H1 (cell line): ENCODE data around the gene ITPR1. TPM values are rescaled to one million over a fixed set of nuclear protein-coding genes. Genes with fewer than 3 reads are reported as not detected.

Experiments
- CTCF ChIA-PET: fragments of 300-600 bp; sonication (Branson Sonifier 250); formaldehyde crosslinking; loops from one replicate; lab custom pipeline; 2021; ENCODE audit not compliant: partially characterized antibody; lab: Charles Lee
- POLR2A ChIA-PET: fragments of 300-600 bp; sonication (Branson Sonifier 250); formaldehyde crosslinking; loops from one replicate; lab custom pipeline; 2021; ENCODE audit warnings: inconsistent platforms; ENCODE audit not compliant: partially characterized antibody; lab: Charles Lee
- DNase-seq, 2 experiments: peaks; one replicate each; pipeline versions ENCODE4 v3.0.0 to v3.0.0-alpha.2; 2010 to 2022; ENCODE audit warnings: low spot score in 2 of 2, low read depth in 1 of 2, mixed read lengths in 1 of 2
- FAIRE-seq: peaks from 2 replicates; lab custom pipeline; 2011; peaks lifted over from hg19 to GRCh38; lab: Jason Lieb, UNC
- H2AFZ ChIP-seq: 2 replicates; pipeline ENCODE4 v1.8.1; 2012; ENCODE audit warnings: low read length, inconsistent platforms
- H2AK5ac ChIP-seq: 2 replicates; pipeline ENCODE4 v1.6.1; 2013; ENCODE audit warnings: low read depth, low read length
- H2BK120ac ChIP-seq: replicated peaks from 2 replicates; pipeline ENCODE3; 2013; ENCODE audit warnings: low read depth, low read length, inconsistent platforms
- H2BK12ac ChIP-seq: 2 replicates; pipeline ENCODE4 v1.6.1; 2013; ENCODE audit warnings: low read depth, low read length
- H2BK15ac ChIP-seq: 2 replicates; pipeline ENCODE4 v1.6.1; 2013; ENCODE audit warnings: low read length
- H2BK20ac ChIP-seq: 2 replicates; pipeline ENCODE4 v1.6.1; 2013; ENCODE audit warnings: low read length
- H2BK5ac ChIP-seq: 2 replicates; pipeline ENCODE4 v1.6.1; 2013; ENCODE audit warnings: low read depth, low read length
- H3K14ac ChIP-seq: 2 replicates; pipeline ENCODE4 v1.6.1; 2013; ENCODE audit warnings: inconsistent platforms; ENCODE audit not compliant: insufficient read length
- H3K18ac ChIP-seq: 2 replicates; pipeline ENCODE4 v1.6.1; 2013; ENCODE audit warnings: low read length; ENCODE audit errors: extremely low read depth
- H3K23ac ChIP-seq: 2 replicates; pipeline ENCODE4 v1.6.1; 2013; ENCODE audit warnings: inconsistent platforms; ENCODE audit not compliant: insufficient read length
- H3K23me2 ChIP-seq: 2 replicates; pipeline ENCODE4 v1.6.1; 2013; ENCODE audit warnings: low read depth, low read length
- H3K27ac ChIP-seq: 2 replicates; pipeline ENCODE4 v1.6.1; 2011; ENCODE audit warnings: low read depth, low read length, inconsistent platforms
- H3K27me3 ChIP-seq, 4 experiments: replicated peaks in 1 of 4; 1 replicate in 1 of 4; 2 replicates in 3 of 4; pipeline versions ENCODE4 v1.6.1 to v1.8.1; 2011 to 2013; ENCODE audit warnings: low read length in 3 of 4, mild to moderate bottlenecking in 3 of 4, inconsistent platforms in 2 of 4, mixed read lengths in 2 of 4, moderate library complexity in 1 of 4; ENCODE audit not compliant: control insufficient read depth in 3 of 4, insufficient read depth in 3 of 4; ENCODE audit errors: extremely low read depth in 1 of 4
- H3K36me3 ChIP-seq, 4 experiments: 2 replicates each; pipeline versions ENCODE4 v1.6.1 to v1.8.1; 2011 to 2013; ENCODE audit warnings: mild to moderate bottlenecking in 4 of 4, low read length in 3 of 4, moderate library complexity in 2 of 4, control low read depth in 1 of 4, inconsistent platforms in 1 of 4; ENCODE audit not compliant: insufficient read depth in 4 of 4, control insufficient read depth in 2 of 4
- H3K4ac ChIP-seq: replicated peaks from 2 replicates; pipeline ENCODE3; 2013; ENCODE audit warnings: low read length, low read depth, mixed read lengths, inconsistent platforms; ENCODE audit not compliant: insufficient read length
- H3K4me1 ChIP-seq, 4 experiments: replicated peaks in 1 of 4; 1 replicate in 1 of 4; 2 replicates in 3 of 4; pipeline versions ENCODE4 v1.6.1 to v1.8.1; 2011 to 2013; ENCODE audit warnings: low read length in 3 of 4, inconsistent platforms in 2 of 4, mixed read lengths in 1 of 4; ENCODE audit not compliant: insufficient read depth in 4 of 4, control insufficient read depth in 3 of 4
- H3K4me2 ChIP-seq, 2 experiments: 2 replicates each; pipeline versions ENCODE4 v1.6.1 to v1.8.1; 2011 to 2013; ENCODE audit warnings: low read depth in 2 of 2, low read length in 2 of 2, control low read depth in 1 of 2, inconsistent platforms in 1 of 2, mild to moderate bottlenecking in 1 of 2; ENCODE audit not compliant: insufficient read depth in 1 of 2
- H3K4me3 ChIP-seq, 4 experiments: fragments of 200-600, 300-600 bp in 1 of 4; sonication (generic), shearing (Covaris generic), sonication (Bioruptor Twin) in 1 of 4; 2 replicates each; pipeline versions ENCODE4 v1.5.1 to v1.8.1; 2011 to 2016; ENCODE audit warnings: low read length in 4 of 4, low read depth in 3 of 4, control low read depth in 2 of 4, inconsistent platforms in 2 of 4, mild to moderate bottlenecking in 2 of 4, mixed read lengths in 1 of 4, moderate library complexity in 1 of 4; ENCODE audit not compliant: insufficient read depth in 2 of 4; ENCODE audit errors: extremely low read depth in 1 of 4
- H3K56ac ChIP-seq: replicated peaks from 2 replicates; pipeline ENCODE3; 2013; ENCODE audit warnings: low read depth, mild to moderate bottlenecking, mixed read lengths, low read length, inconsistent platforms; ENCODE audit not compliant: insufficient read length
- H3K79me1 ChIP-seq: 2 replicates; pipeline ENCODE4 v1.6.1; 2013; ENCODE audit warnings: low read depth, low read length, control low read depth
- H3K79me2 ChIP-seq, 2 experiments: 2 replicates each; pipeline versions ENCODE4 v1.6.1 to v1.8.1; 2012 to 2013; ENCODE audit warnings: low read length in 2 of 2, mild to moderate bottlenecking in 2 of 2, inconsistent platforms in 1 of 2; ENCODE audit not compliant: insufficient read depth in 2 of 2, control insufficient read depth in 1 of 2
- H3K9ac ChIP-seq, 4 experiments: replicated peaks in 1 of 4; 1 replicate in 1 of 4; 2 replicates in 3 of 4; pipeline versions ENCODE4 v1.6.1 to v1.8.1; 2011 to 2013; ENCODE audit warnings: low read depth in 3 of 4, low read length in 3 of 4, control low read depth in 2 of 4, mild to moderate bottlenecking in 2 of 4, moderate library complexity in 2 of 4, inconsistent platforms in 1 of 4; ENCODE audit errors: extremely low read depth in 1 of 4
- H3K9me3 ChIP-seq, 2 experiments: 2 replicates each; pipeline versions ENCODE4 v1.6.1 to v1.8.1; 2012 to 2013; ENCODE audit warnings: mild to moderate bottlenecking in 2 of 2, moderate library complexity in 2 of 2, control low read depth in 1 of 2, inconsistent platforms in 1 of 2, low read depth in 1 of 2, low read length in 1 of 2, mixed read lengths in 1 of 2; ENCODE audit not compliant: insufficient read depth in 2 of 2
- H4K20me1 ChIP-seq, 2 experiments: replicated peaks in 1 of 2; 2 replicates each; pipeline versions ENCODE3 to v1.8.1; 2011 to 2013; ENCODE audit warnings: inconsistent platforms in 2 of 2, low read length in 2 of 2, mild to moderate bottlenecking in 1 of 2; ENCODE audit not compliant: insufficient read depth in 2 of 2, control insufficient read depth in 1 of 2
- H4K5ac ChIP-seq: 2 replicates; pipeline ENCODE4 v1.6.1; 2013; ENCODE audit warnings: low read length, low read depth, mixed read lengths, inconsistent platforms; ENCODE audit not compliant: insufficient read length
- H4K8ac ChIP-seq: 2 replicates; pipeline ENCODE4 v1.8.0; 2013; ENCODE audit warnings: mild to moderate bottlenecking, moderate library complexity, low read length, inconsistent platforms; ENCODE audit not compliant: insufficient read depth; ENCODE audit errors: extremely low read depth
- H4K91ac ChIP-seq: replicated peaks from 2 replicates; pipeline ENCODE3; 2013; ENCODE audit warnings: low read length, mixed read lengths, inconsistent platforms; ENCODE audit not compliant: insufficient read length
- BACH1 ChIP-seq: IDR thresholded peaks from 2 replicates; pipeline ENCODE4 v1.6.1; 2012; ENCODE audit warnings: low read length, improper control_type of control experiment
- BRCA1 ChIP-seq: IDR thresholded peaks from 2 replicates; pipeline ENCODE4 v1.6.1; 2012; ENCODE audit warnings: low read depth, low read length, improper control_type of control experiment
- CHD2 ChIP-seq: IDR thresholded peaks from 2 replicates; pipeline ENCODE4 v1.6.1; 2012; ENCODE audit warnings: low read length, improper control_type of control experiment
- CTBP2 ChIP-seq: IDR thresholded peaks from 2 replicates; pipeline ENCODE4 v1.7.0; 2011; ENCODE audit warnings: borderline replicate concordance, mild to moderate bottlenecking, moderate library complexity, mixed read lengths, low read length; ENCODE audit not compliant: insufficient read depth, insufficient read length
- JUN ChIP-seq: IDR thresholded peaks from 2 replicates; pipeline ENCODE4 v1.6.1; 2011; ENCODE audit warnings: low read depth, mild to moderate bottlenecking, improper control_type of control experiment, low read length
- PHF8 ChIP-seq: fragments of 200-600 bp; sonication (generic); conservative IDR thresholded peaks from 2 replicates; pipeline ENCODE4 v1.7.1; 2012; ENCODE audit warnings: low read depth, mild to moderate bottlenecking, inconsistent platforms, low read length, moderate library complexity
- TAF7 ChIP-seq: optimal IDR thresholded peaks from 2 replicates; pipeline ENCODE3; 2011; ENCODE audit warnings: low read depth, mild to moderate bottlenecking, inconsistent platforms, low read length, moderate library complexity, borderline replicate concordance
- TEAD4 ChIP-seq: IDR thresholded peaks from 2 replicates; pipeline ENCODE4 v1.6.1; 2012; ENCODE audit warnings: low read depth, low read length, inconsistent platforms, mixed read lengths
- WGBS, 2 experiments: shearing (Covaris generic) in 1 of 2; methylation state at CpG; one replicate each; pipeline versions ENCODE4 v1.1.6 to v1.1.7; 2013 to 2015; ENCODE audit warnings: low lambda C conversion rate in 2 of 2, mixed read lengths in 2 of 2, inconsistent platforms in 1 of 2, low coverage in 1 of 2, missing lambda C conversion rate in 1 of 2; ENCODE audit not compliant: insufficient replicate concordance in 2 of 2, insufficient coverage in 1 of 2, insufficient read length in 1 of 2; ENCODE audit errors: extremely low coverage in 1 of 2, missing lambda C conversion rate in 1 of 2; 5-methylcytosine and 5-hydroxymethylcytosine counted together
- polyA plus RNA-seq, 7 experiments: library from polyadenylated mRNA; depleted of rRNA in 3 of 7; stranded (reverse) in 5 of 7; unstranded in 2 of 7; fragments of >200 nt in 5 of 7; fragments of 200-250 nt in 2 of 7; gene quantifications; 1 replicate in 5 of 7; 2 replicates in 1 of 7; 4 replicates in 1 of 7; pipeline versions ENCODE4 v1.2.1 to v1.2.3, GENCODE V29; 2011 to 2013; ENCODE audit warnings: missing spikeins in 2 of 7, mixed read lengths in 2 of 7
- total RNA-seq: library from RNA; stranded (reverse); fragmentation: NEBNext Ultra II Directional; extraction: Animal tissue kit (Norgen Biotek cat#: 25700); gene quantifications from 2 replicates; pipeline ENCODE4 v1.2.1, GENCODE V29; 2021

The ITPR1 gene
- total and polyA plus RNA-seq, 2 of the 8 experiments (the other 6 are each of a cell fraction or from before 2014, with no cell fraction given), result 2.5 to 16.3 TPM

DNA sequence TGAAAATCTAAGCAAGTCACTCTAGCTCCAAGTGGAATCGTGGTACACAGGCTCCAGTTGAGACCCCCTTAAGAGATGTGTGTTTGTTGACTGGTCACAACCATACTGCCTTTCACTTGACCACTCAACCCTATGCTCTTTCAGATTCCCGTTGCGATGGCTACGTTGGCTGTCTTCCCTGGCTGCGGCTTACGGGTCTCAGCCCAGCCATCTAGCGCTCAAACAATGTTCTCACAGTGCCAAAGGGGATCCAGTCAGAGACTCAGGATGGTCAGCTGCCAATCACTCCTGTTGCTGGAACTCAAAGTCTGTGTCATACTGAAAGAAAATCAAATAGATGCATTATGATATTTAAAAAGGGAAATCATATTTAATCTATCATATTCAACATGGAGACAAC lies 237.6 kb downstream of the ITPR1 start:
- Histone ChIP-seq H4K8ac (no peak overlapping the region), H3K27ac (no peak overlapping the region), H3K27me3 (no peaks in the 10 kb centered on the region), H3K4me2 (no peak overlapping the region; a peak in 1 of 4 replicates), H2BK12ac (no peak overlapping the region), H4K5ac (no peak overlapping the region), H2BK20ac (no peak overlapping the region), H2BK120ac (no peak overlapping the region), H3K23me2 (no peaks in the 10 kb centered on the region), H2AFZ (no peak overlapping the region; the same call in 1 of the 2 replicates), H3K56ac (no peak overlapping the region), H3K79me2 (no peaks in the 10 kb centered on the region), H3K4me1 (peaks cover 0 to 5% (median 2%) of the 10 kb centered on the region in 4 experiments; a peak in 6 of 7 replicates), H2BK15ac (no peak overlapping the region), H3K9ac (no peak overlapping the region), H3K36me3 (no peaks in the 10 kb centered on the region), H3K18ac (no peak overlapping the region), H3K14ac (no peak overlapping the region), H2AK5ac (no peak overlapping the region), H3K23ac (no peak overlapping the region), H2BK5ac (no peak overlapping the region), H3K4ac (no peak overlapping the region), H3K4me3 (no peak overlapping the region), H3K9me3 (no peaks in the 10 kb centered on the region), H4K20me1 (no peaks in the 10 kb centered on the region), H4K91ac (no peak overlapping the region), H3K79me1 (no peaks in the 10 kb centered on the region)
- FAIRE-seq (no peak), DNase-seq (no peak)
- ChIA-PET POLR2A (no interaction called here), CTCF (interaction anchor here (0.9 to 3.0 kb wide), 2 partner anchors 10 to 23 kb away, joined by 3 to 28 read pairs; no protein-coding TSS in a partner anchor)
- TF ChIP-seq CHD2 (no peak), BACH1 (no peak), CTBP2 (no peak), TAF7 (no peak), TEAD4 (no peak), PHF8 (no peak), JUN (no peak), BRCA1 (no peak)
- WGBS, 2 experiments, result 79% methylated on average over 7 of the region's 7 CpGs; no CpG with 5 or more reads in 1 of the 2 experiments
